Erythroblast (primary cell): Measurements from ENCODE around the gene INS.

Experiments
- GATA1 ChIP-seq: IDR thresholded peaks from 2 replicates; pipeline ENCODE4 v1.6.1; 2011; ENCODE audit warnings: low read depth, mild to moderate bottlenecking, control low read depth, low read length, moderate library complexity
- POLR2A ChIP-seq: IDR thresholded peaks from 2 replicates; pipeline ENCODE4 v1.6.1; 2011; ENCODE audit warnings: mild to moderate bottlenecking, low read length

DNA sequence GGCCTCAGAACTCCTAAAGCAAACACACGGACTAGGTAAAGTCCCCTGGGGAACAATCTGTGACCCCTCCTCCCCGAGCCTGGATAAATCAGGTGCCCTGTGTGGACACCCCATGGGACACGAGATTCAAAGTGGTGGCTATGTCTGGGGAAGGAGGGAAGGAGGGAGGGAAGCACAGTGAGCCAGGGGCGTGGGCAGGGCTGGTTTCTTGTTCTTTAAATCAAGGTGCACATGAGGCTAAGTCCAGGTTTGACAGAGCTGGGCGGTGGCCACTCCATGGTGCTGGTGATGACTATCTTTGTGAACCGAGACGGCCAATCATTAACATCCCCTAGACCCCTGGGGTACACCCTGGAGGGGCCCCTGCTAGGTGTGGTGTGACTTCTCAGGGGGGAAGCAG lies 30.9 kb upstream of the INS start:
- TF ChIP-seq POLR2A (no peak), GATA1 (no peak)
